ENCODE measurements around the gene FAM118A. TPM values are rescaled to one million over a fixed set of nuclear protein-coding genes. Genes with fewer than 3 reads are reported as not detected.
"Not testable (repeated sequence)": the region's sequence is repeated elsewhere in the genome, so short reads cannot be mapped to it uniquely, and the experiment has no call there.

FAM118A gene
- total and polyA plus RNA-seq, 2 of the 8 experiments (the other 6 are each of a cell fraction or from before 2014, with no cell fraction given) = 8.5 to 18.6 TPM

DNA sequence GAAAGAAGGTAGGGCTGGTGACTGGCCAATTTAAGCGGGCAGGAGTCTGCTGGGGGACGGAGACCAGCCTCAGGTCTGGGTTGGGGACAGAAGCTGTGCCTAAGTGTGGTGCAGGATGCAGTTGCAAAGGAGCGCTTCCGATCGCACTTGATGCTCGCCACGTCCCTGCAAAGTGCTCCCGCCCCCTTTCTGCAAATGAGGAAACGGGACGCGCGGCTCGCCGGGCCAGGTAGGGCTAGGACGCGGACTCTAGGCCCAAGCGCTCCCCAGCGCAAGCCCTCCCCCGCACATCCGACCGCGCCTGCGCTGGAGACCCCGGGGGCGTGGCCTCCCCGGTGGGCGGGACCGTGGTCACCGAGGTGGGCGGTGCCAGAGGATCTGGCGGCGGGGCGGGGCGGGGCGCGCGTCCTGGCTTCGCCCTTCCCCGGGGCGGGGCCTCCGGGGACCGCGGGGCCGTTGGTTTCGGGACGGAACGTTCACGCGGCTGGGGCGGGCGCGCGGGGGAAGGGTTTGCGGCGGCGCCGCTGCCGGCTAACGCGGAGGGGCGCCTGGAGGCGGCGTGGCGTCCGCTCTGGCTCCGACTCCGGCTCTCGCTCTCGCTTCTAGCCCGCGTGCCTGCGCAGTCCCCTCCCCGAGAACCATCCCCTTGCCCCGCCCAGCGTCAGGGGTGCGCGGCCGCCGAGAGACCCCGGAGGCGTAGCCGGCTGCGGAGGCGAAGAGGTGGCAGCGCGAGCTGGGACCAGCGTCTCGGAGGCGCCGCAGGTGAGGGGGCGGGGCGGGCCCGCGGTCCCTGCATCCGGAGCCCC is at the start of gene FAM118A (continued):
- TF ChIP-seq, protein P1, sequence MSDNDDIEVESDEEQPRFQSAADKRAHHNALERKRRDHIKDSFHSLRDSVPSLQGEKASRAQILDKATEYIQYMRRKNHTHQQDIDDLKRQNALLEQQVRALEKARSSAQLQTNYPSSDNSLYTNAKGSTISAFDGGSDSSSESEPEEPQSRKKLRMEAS (IDR thresholded peaks at IDR 0.05) = peak; percentile 46
- TF ChIP-seq CEBPB (IDR thresholded peaks at IDR 0.05; ENCODE audit: low read depth, low read length) (no peak), BACH1 (IDR thresholded peaks at IDR 0.05; ENCODE audit: low read length) (no peak), MAFK (IDR thresholded peaks at IDR 0.05; ENCODE audit: low read depth, low read length) (no peak), POLR2AphosphoS5 (IDR thresholded peaks at IDR 0.05; ENCODE audit: low read depth, low read length) (no peak; the same call in 1 of the 2 replicates), BRCA1 (IDR thresholded peaks at IDR 0.05; ENCODE audit: low read depth, low read length) (no peak), SIN3A (conservative IDR thresholded peaks at IDR 0.05 in 1 of 2, IDR thresholded peaks at IDR 0.05 in 1 of 2; ENCODE audit: low read depth in 1 of 2, low read length in 2 of 2) (no peak; a peak in 1 of 4 replicates), GTF2F1 (IDR thresholded peaks at IDR 0.05; ENCODE audit: borderline replicate concordance, low read depth, low read length) (no peak)

DNA sequence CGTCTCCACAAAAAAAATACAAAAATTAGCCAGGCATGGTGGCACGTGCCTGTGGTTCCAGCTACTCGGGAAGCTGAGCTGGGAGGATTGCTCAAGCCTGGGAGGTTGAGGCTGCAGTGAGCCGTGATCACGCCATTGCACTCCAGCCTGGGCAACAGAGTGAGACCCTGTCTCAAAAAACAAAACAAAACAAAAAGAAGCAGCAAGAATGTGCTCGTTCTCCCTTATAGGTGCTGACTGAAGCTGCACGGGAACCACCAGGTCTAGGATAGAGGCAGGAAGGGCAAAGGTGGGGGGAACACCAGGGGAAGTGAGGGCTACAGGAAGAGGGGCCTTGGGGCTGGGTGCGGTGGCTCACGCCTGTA is 49.4 kb upstream of the FAM118A start:
- DNase-seq (ENCODE audit: low read depth in 1 of 2, low spot score in 2 of 2); H4K91ac ChIP-seq (replicated peaks; ENCODE audit: insufficient read length, low read length); H2BK120ac ChIP-seq (replicated peaks; ENCODE audit: low read depth, low read length); H3K9ac ChIP-seq (replicated peaks in 1 of 4; ENCODE audit: extremely low read depth in 1 of 4, low read depth in 3 of 4, low read length in 3 of 4); H2BK15ac ChIP-seq (ENCODE audit: low read length); H3K36me3 ChIP-seq (ENCODE audit: control insufficient read depth in 2 of 4, insufficient read depth in 4 of 4, low read length in 3 of 4); H4K8ac ChIP-seq (ENCODE audit: extremely low read depth, insufficient read depth, low read length); H3K79me1 ChIP-seq (ENCODE audit: low read depth, low read length); H3K4ac ChIP-seq (replicated peaks; ENCODE audit: insufficient read length, low read depth, low read length); H2BK20ac ChIP-seq (ENCODE audit: low read length); H3K4me1 ChIP-seq (replicated peaks in 1 of 4; ENCODE audit: control insufficient read depth in 3 of 4, insufficient read depth in 4 of 4, low read length in 3 of 4); H2BK5ac ChIP-seq (ENCODE audit: low read depth, low read length); H3K27ac ChIP-seq (ENCODE audit: low read depth, low read length); H4K20me1 ChIP-seq (replicated peaks in 1 of 2; ENCODE audit: control insufficient read depth in 1 of 2, insufficient read depth in 2 of 2, low read length in 2 of 2); POLR2A ChIA-PET (ENCODE audit: partially characterized antibody); H3K4me3 ChIP-seq (ENCODE audit: extremely low read depth in 1 of 4, insufficient read depth in 2 of 4, low read depth in 3 of 4, low read length in 4 of 4); H3K4me2 ChIP-seq (ENCODE audit: insufficient read depth in 1 of 2, low read depth in 2 of 2, low read length in 2 of 2); H3K23me2 ChIP-seq (ENCODE audit: low read depth, low read length); FAIRE-seq; H3K56ac ChIP-seq (replicated peaks; ENCODE audit: insufficient read length, low read depth, low read length); H3K79me2 ChIP-seq (ENCODE audit: control insufficient read depth in 1 of 2, insufficient read depth in 2 of 2, low read length in 2 of 2); H2BK12ac ChIP-seq (ENCODE audit: low read depth, low read length); H3K14ac ChIP-seq (ENCODE audit: insufficient read length); H2AFZ ChIP-seq (ENCODE audit: low read length); H3K9me3 ChIP-seq (ENCODE audit: insufficient read depth in 2 of 2, low read depth in 1 of 2, low read length in 1 of 2); H3K23ac ChIP-seq (ENCODE audit: insufficient read length); H2AK5ac ChIP-seq (ENCODE audit: low read depth, low read length); H4K5ac ChIP-seq (ENCODE audit: insufficient read length, low read depth, low read length); H3K18ac ChIP-seq (ENCODE audit: extremely low read depth, low read length): not testable (repeated sequence)
- H3K27me3 ChIP-seq (replicated peaks in 1 of 4; ENCODE audit: control insufficient read depth in 3 of 4, extremely low read depth in 1 of 4, insufficient read depth in 3 of 4, low read length in 3 of 4) = peaks cover 0 to 12% (median 7%) of the 10 kb centered on the region in 4 experiments; a peak in 4 of 7 replicates
- CTCF ChIA-PET (ENCODE audit: partially characterized antibody) = interaction anchor here (0.6 to 1.0 kb wide), 3 partner anchors 12 to 257 kb away, joined by 3 read pairs; no protein-coding TSS in a partner anchor
- WGBS, 2 experiments (ENCODE audit: extremely low coverage in 1 of 2, insufficient coverage in 1 of 2, insufficient read length in 1 of 2, insufficient replicate concordance in 2 of 2, low coverage in 1 of 2, low lambda C conversion rate in 2 of 2, missing lambda C conversion rate in 1 of 2) = 80% methylated on average over 9 of the region's 9 CpGs; no CpG with 5 or more reads in 1 of the 2 experiments
